Osteocyte (in vitro differentiated cells): Measurements from ENCODE around the gene CHAF1A. TPM values are rescaled to one million over a fixed set of nuclear protein-coding genes. Genes with fewer than 3 reads are reported as not detected.

Source experiments
- DNase-seq: peaks from one replicate; pipeline ENCODE4 v3.0.0; 2021; ENCODE audit warnings: mixed read lengths; ENCODE audit not compliant: unreplicated experiment; ENCODE audit errors: extremely low spot score
- H3K27ac Mint-ChIP-seq: one replicate; pipeline ENCODE4 v1.8.0; 2021; ENCODE audit warnings: mild to moderate bottlenecking, mixed read lengths; ENCODE audit not compliant: unreplicated experiment
- H3K27me3 Mint-ChIP-seq: one replicate; pipeline ENCODE4 v1.8.0; 2021; ENCODE audit warnings: mixed read lengths; ENCODE audit not compliant: unreplicated experiment
- H3K36me3 Mint-ChIP-seq: one replicate; pipeline ENCODE4 v1.8.0; 2021; ENCODE audit warnings: mixed read lengths; ENCODE audit not compliant: unreplicated experiment
- H3K4me1 Mint-ChIP-seq: one replicate; pipeline ENCODE4 v1.8.0; 2021; ENCODE audit warnings: mixed read lengths; ENCODE audit not compliant: unreplicated experiment
- H3K4me3 Mint-ChIP-seq: one replicate; pipeline ENCODE4 v1.8.0; 2021; ENCODE audit warnings: mild to moderate bottlenecking, moderate library complexity, mixed read lengths; ENCODE audit not compliant: unreplicated experiment
- H3K9me3 Mint-ChIP-seq: one replicate; pipeline ENCODE4 v1.8.0; 2021; ENCODE audit warnings: mixed read lengths; ENCODE audit not compliant: unreplicated experiment
- CTCF ChIP-seq: fragments of 200-600 bp; sonication (generic); IDR thresholded peaks from 2 replicates; pipeline ENCODE4 v1.5.0; 2021; ENCODE audit warnings: antibody characterized with exemption, mild to moderate bottlenecking, moderate library complexity
- total RNA-seq: library from RNA; stranded (reverse); gene quantifications from 2 replicates; pipeline ENCODE4 v1.2.1, GENCODE V29; 2021

The CHAF1A gene
- total RNA-seq, 1 donor from 2014 or later = 9.7 TPM

GRCh38 chr19:4477034-4477801 lies 74.8 kb downstream of the CHAF1A start:
- peaks cover 18% of the 10 kb centered on the region for H3K4me1 Mint-ChIP-seq
- no peak overlapping the region for H3K27ac Mint-ChIP-seq
- H3K9me3 Mint-ChIP-seq = no peaks in the 10 kb centered on the region
- no peak overlapping the region for H3K4me3 Mint-ChIP-seq
- no peak for TF ChIP-seq CTCF
- DNase-seq = no peak
- peaks cover 15% of the 10 kb centered on the region for H3K36me3 Mint-ChIP-seq
- no peaks in the 10 kb centered on the region for H3K27me3 Mint-ChIP-seq

GRCh38 chr19:4482721-4483364 lies 80.4 kb downstream of the CHAF1A start:
- no peak for TF ChIP-seq CTCF
- H3K4me3 Mint-ChIP-seq = no peak overlapping the region
- peaks cover 18% of the 10 kb centered on the region for H3K36me3 Mint-ChIP-seq
- H3K9me3 Mint-ChIP-seq = no peaks in the 10 kb centered on the region
- DNase-seq = no peak
- H3K27ac Mint-ChIP-seq = no peak overlapping the region
- no peaks in the 10 kb centered on the region for H3K27me3 Mint-ChIP-seq
- H3K4me1 Mint-ChIP-seq = no peaks in the 10 kb centered on the region

GRCh38 chr19:4483385-4483784 lies 80.9 kb downstream of the CHAF1A start:
- no peak for DNase-seq
- Mint-ChIP-seq H3K27me3 (no peaks in the 10 kb centered on the region), H3K4me3 (no peak overlapping the region), H3K36me3 (peaks cover 18% of the 10 kb centered on the region), H3K27ac (no peak overlapping the region), H3K4me1 (no peaks in the 10 kb centered on the region), H3K9me3 (no peaks in the 10 kb centered on the region)
- TF ChIP-seq CTCF = no peak

GRCh38 chr19:4487572-4487971 lies 85.1 kb downstream of the CHAF1A start:
- no peaks in the 10 kb centered on the region for H3K27me3 Mint-ChIP-seq
- no peak for TF ChIP-seq CTCF
- H3K4me1 Mint-ChIP-seq = no peaks in the 10 kb centered on the region
- H3K27ac Mint-ChIP-seq = no peak overlapping the region
- peaks cover 26% of the 10 kb centered on the region for H3K36me3 Mint-ChIP-seq
- no peaks in the 10 kb centered on the region for H3K9me3 Mint-ChIP-seq
- H3K4me3 Mint-ChIP-seq = no peak overlapping the region
- DNase-seq = no peak

GRCh38 chr19:4488496-4488895 lies 86.1 kb downstream of the CHAF1A start:
- H3K36me3 Mint-ChIP-seq = peaks cover 24% of the 10 kb centered on the region
- no peak for DNase-seq
- H3K27me3 Mint-ChIP-seq = no peaks in the 10 kb centered on the region
- no peak overlapping the region for H3K27ac Mint-ChIP-seq
- H3K9me3 Mint-ChIP-seq = no peaks in the 10 kb centered on the region
- no peaks in the 10 kb centered on the region for H3K4me1 Mint-ChIP-seq
- no peak overlapping the region for H3K4me3 Mint-ChIP-seq
- no peak for TF ChIP-seq CTCF
